Iris pigment epithelial cell (primary cell): ENCODE results near the gene LTC4S.
A peak's percentile ranks its signal among the peaks of the same experiment; 100 is the strongest.
"Not testable (repeated sequence)": the region's sequence is repeated elsewhere in the genome, so short reads cannot be mapped to it uniquely, and the experiment has no call there.

ENCODE experiments used
- DNase-seq: peaks from one replicate; pipeline ENCODE4 v3.0.0-alpha.2; 2011; ENCODE audit warnings: low read depth

Gene LTC4S

DNA sequence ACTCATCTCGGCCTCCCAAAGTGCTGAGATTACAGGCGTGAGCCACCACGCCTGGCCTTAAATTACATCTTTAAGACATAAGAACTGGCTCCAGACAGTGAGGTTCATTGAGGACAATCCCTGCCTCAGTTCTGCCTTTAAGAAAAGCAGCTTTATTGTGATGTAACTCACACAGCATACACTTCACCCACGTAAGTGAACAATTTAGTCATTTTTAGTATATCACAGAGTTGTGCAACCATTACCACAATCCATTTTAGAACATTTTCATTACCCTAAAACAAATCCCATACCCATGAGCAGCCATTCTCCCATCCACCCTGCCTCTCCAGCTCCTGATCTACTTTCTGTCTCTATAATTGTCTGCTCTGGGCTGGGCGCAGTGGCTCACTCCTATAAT is 24.0 kb upstream of the LTC4S start:
- DNase-seq = no peak

- DNase-seq = no peak
Measured at GRCh38 chr5:179771311-179771895, 22.4 kb upstream of the LTC4S start.

DNA sequence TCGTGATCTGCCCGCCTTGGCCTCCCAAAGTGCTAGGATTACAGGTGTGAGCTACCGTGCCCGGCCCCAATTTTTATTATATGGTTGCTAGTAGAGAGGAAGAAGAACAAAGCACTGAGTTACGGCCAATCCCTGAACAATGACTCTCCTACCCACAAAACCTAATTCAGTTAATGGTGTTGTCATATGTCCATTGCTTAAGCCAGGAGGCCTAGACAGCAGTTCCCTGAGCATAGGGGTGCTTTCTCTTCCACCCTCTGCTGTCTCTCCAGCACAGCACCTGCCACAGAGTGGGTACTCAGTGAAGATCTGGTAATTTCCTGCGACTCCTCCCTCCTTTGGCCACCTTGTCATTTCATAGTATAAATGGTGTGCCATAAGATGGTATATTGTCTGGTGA is 21.4 kb upstream of the LTC4S start:
- DNase-seq = no peak

GRCh38 chr5:179773686-179774040 is 20.1 kb upstream of the LTC4S start:
- no peak for DNase-seq

DNA sequence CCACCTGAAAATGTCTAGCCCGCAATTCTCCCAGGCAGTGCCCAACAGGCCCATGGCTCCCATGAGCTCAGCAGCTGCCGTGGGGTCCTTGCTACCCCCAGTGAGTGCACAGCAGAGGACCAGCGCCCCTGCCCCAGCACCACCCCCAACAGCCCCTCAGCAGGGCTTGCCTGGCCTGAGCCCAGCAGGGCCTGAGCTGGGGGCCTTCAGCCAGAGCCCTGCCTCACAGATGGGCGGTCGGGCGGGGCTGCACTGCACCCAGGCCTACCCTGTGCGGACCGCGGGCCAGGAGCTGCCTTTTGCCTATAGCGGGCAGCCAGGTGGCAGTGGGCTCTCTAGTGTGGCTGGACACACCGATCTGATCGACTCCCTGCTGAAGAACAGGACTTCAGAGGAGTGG is 19.3 kb upstream of the LTC4S start:
- no peak for DNase-seq

GRCh38 chr5:179776411-179776938 is 17.3 kb upstream of the LTC4S start:
- DNase-seq = no peak

DNA sequence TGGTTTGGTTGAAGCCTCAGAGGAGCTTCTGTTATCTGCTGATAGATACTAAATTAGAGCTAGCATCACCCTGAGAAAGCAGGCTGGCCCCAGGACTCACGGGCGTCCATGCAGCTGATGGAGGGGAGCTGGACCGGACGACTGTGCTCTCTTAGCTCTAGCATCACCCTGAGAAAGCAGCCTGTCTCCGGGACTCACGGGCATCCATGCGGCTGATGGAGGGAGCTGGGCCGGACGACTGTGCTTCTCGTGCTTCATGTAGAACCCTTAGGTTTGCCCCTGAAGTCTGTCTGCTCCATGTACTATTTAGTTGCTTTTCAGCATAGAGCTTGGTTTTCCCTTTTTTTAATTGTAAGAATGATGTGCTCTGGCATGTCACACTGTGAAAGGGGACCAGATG is 16.3 kb upstream of the LTC4S start:
- no peak for DNase-seq

DNA sequence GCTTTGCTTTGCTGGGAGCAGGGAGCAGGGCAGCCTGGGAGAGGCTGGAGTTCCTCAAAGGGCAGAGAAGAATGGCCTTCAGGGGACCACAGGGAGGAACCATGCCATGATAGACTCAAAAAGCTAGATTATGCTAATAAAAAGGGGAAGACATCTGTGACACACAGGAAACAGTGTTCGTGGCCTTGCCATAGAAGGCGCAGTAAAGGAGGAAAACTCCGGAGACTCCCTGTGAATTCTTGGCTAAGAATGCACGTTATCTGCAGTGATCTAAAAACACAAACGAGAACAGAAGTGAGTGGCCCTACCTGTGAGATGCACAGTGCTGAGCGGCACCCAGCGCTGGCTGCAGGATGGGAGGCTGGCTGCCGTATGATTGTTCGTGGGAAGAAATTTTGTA is 15.9 kb upstream of the LTC4S start:
- no peak for DNase-seq

- no peak for DNase-seq
Measured at GRCh38 chr5:179778591-179778990, 15.2 kb upstream of the LTC4S start.

DNA sequence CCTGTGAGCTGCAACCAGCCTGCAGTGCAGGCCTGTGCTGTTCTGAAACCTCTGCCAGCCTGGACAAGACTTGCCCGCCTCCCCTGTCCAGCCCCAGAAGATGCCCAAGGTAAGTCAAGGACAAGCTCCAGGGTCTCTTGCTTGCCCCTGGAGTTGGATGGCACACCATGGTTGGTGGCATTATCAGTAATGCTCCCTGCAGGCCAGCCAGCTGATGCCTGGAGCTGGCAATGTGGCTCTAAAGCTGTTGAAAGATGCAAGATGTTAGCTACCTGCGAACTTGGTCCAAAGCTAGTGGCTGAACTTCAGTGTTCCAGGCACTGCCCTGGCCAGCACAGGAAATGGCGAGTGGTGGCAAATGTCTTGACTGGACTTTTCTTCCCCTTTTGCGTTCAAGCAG is 14.0 kb upstream of the LTC4S start:
- DNase-seq = no peak

GRCh38 chr5:179780362-179780761 is 13.4 kb upstream of the LTC4S start:
- DNase-seq = peak; percentile 41

GRCh38 chr5:179781846-179782245 is 11.9 kb upstream of the LTC4S start:
- DNase-seq = no peak

DNA sequence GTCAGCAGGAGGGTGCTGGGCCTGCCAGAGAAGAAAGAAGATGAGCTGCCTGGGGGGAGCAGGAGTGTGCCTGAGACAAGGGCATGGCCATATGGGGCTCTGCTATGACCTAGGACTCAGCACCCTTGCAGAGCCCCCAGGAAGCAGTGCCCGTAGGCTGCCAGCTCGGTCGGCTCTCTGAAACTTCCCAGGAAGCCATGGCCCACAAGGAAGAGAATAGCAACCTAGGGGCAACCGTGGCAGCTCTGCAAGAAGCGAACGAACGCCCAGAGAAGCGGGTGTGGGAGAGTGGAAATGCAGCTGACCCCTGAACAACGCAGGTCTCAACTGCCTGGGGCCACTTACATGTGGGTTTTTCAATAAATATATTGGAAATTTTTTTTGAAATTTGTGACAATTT is 10.7 kb upstream of the LTC4S start:
- DNase-seq = no peak

DNA sequence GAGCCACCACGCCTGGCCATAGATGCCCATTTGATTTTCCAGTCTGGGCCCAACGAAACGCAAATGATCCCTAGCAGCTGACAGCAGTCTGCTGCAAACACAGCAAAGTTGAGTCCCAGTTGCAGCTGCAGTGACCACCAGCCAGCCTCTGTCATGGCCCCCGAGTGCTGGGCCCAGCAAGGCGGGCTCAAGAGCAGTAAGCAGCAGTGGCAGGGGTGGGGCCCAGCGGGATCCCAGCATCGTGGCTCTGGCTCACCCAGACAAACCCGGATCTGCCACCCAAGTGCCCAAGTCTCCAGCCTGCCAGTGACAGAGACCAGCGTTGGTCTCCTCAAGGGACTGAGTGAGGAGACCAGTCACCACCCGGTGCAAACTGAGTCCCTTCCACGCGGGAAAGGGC is 6.9 kb upstream of the LTC4S start:
- DNase-seq = no peak

DNA sequence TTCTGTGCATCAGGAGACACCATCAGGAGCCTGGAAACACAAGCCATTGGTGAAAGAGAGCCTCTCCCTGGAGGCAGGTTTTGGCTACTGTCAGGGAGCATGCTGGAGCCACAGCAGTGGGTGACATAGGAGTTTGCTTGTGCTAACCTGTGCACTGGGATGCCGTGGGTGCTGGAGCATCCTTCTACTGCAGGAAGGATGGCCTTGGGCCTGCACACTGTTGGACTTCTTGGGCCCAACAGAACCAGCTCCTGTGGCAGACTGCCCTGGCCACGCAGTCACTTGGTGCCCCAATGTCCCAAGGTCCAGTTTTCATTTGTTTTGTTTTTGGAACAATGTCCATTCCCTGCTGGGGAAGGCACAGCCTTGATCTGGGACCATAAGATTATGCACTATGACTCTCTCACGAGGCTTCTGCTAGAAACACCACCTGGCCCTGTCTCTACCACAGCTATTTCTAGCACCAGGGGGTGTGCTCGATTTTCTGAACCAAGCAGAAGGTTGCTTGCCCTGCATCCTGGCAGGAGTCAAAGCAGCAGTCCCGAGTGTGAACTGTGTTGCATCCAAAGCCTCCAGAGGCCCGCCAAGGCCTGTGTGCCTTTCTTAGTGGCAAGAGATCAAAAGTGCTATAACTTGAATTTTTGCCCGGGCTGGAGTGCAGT is 5.5 kb upstream of the LTC4S start:
- no peak for DNase-seq

- not testable (repeated sequence) for DNase-seq
Measured at GRCh38 chr5:179789278-179789677, 4.5 kb upstream of the LTC4S start.

- DNase-seq = no peak
Measured at GRCh38 chr5:179791881-179792611, 1.7 kb upstream of the LTC4S start.

- DNase-seq = no peak
Measured at GRCh38 chr5:179792612-179793467, 946 bp upstream of the LTC4S start.

- no peak for DNase-seq
Measured at GRCh38 chr5:179794171-179794570, 385 bp downstream of the LTC4S start.

DNA sequence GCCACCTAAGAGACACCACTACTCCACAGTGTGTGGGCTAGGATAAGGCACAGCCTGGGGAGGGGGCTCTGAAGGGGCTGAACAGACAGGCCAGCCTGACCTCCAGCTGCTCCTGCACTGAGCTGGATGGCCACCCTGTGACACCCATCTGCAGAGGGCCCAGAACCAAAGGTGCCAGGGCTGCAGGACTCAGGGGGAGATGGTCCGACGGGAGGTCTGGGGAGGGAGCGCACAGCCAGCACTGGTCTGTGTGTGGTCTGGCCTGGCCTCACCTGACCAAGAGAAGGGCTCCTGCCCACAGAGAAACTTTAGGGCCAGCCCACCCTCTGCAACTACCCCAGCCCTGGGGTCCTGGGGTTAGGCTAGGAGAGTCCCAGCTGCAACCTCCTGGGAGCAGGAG is 789 bp downstream of the LTC4S start:
- DNase-seq = no peak

- DNase-seq = no peak
Measured at GRCh38 chr5:179795049-179795862, 1.5 kb downstream of the LTC4S start.
